ENCODE measurements around the gene PPP2R5C. TPM values are rescaled to one million over a fixed set of nuclear protein-coding genes. Genes with fewer than 3 reads are reported as not detected.

PPP2R5C gene
- total and polyA plus RNA-seq, 2 of the 8 experiments (the other 6 are each of a cell fraction or from before 2014, with no cell fraction given), result 49.6 to 95.9 TPM

- TF ChIP-seq CHD7 (IDR thresholded peaks at IDR 0.05; ENCODE audit: insufficient replicate concordance, low read length), result no peak
- TF ChIP-seq NRF1 (IDR thresholded peaks at IDR 0.05; ENCODE audit: low read depth, low read length), result no peak
- TF ChIP-seq HDAC2 (IDR thresholded peaks at IDR 0.05; ENCODE audit: borderline replicate concordance in 1 of 2, low read depth in 2 of 2, low read length in 2 of 2), result no peak
- no peak for TF ChIP-seq EZH2 (IDR thresholded peaks at IDR 0.05; ENCODE audit: low read depth, low read length, severe bottlenecking)
Measured at GRCh38 chr14:101821528-101821927, 60.0 kb downstream of the PPP2R5C start (continued).
